OCI-LY3 (cell line): ENCODE data around the gene CAMK1.

ENCODE experiments used
- H2AFZ ChIP-seq: fragments of 200-600, 300-600 bp; shearing (Covaris generic); 2 replicates; pipeline ENCODE4 v1.6.0; 2014; ENCODE audit warnings: antibody characterized with exemption, low read depth, low read length
- H3K27ac ChIP-seq: fragments of 200-600, 300-600 bp; sonication (generic); 2 replicates; pipeline ENCODE4 v1.5.1; 2014; ENCODE audit warnings: mild to moderate bottlenecking, low read length, moderate library complexity, mixed read lengths
- H3K27me3 ChIP-seq: fragments of 200-600, 300-600 bp; sonication (generic); 2 replicates; pipeline ENCODE4 v1.6.1; 2014; ENCODE audit warnings: low read depth, low read length, mixed read lengths
- H3K36me3 ChIP-seq: fragments of 200-600, 300-600 bp; sonication (generic); replicated peaks from 2 replicates; pipeline ENCODE3; 2014; ENCODE audit warnings: low read depth, low read length, mixed read lengths
- H3K4me1 ChIP-seq: fragments of 300-600, 200-600 bp; sonication (generic); 2 replicates; pipeline ENCODE4 v1.6.1; 2014; ENCODE audit warnings: low read length, mixed read lengths
- H3K4me2 ChIP-seq: fragments of 200-600, 300-600 bp; sonication (generic); 2 replicates; pipeline ENCODE4 v1.6.1; 2014; ENCODE audit warnings: low read length, mixed read lengths
- H3K4me3 ChIP-seq: fragments of 300-600, 200-600 bp; sonication (generic); 2 replicates; pipeline ENCODE4 v1.5.1; 2014; ENCODE audit warnings: antibody characterized with exemption, mild to moderate bottlenecking, low read length, moderate library complexity
- H3K79me2 ChIP-seq: fragments of 300-600, 200-600 bp; shearing (Covaris generic); 2 replicates; pipeline ENCODE4 v1.6.1; 2014; ENCODE audit warnings: mild to moderate bottlenecking, low read length, mixed read lengths
- H3K9ac ChIP-seq: fragments of 300-600, 200-600 bp; shearing (Covaris generic); 2 replicates; pipeline ENCODE4 v1.6.0; 2014; ENCODE audit warnings: mild to moderate bottlenecking, low read length, moderate library complexity
- H3K9me3 ChIP-seq: fragments of 200-600, 300-600 bp; shearing (Covaris generic); 2 replicates; pipeline ENCODE4 v1.6.1; 2014; ENCODE audit warnings: low read length, mixed read lengths; ENCODE audit not compliant: insufficient read depth
- H4K20me1 ChIP-seq: fragments of 200-600, 300-600 bp; sonication (generic); 2 replicates; pipeline ENCODE4 v1.6.1; 2016; ENCODE audit warnings: low read length, mixed read lengths; ENCODE audit not compliant: insufficient read depth
- CTCF ChIP-seq: fragments of 200-600, 300-600 bp; sonication (generic); IDR thresholded peaks from 2 replicates; pipeline ENCODE4 v1.5.1; 2014; ENCODE audit warnings: antibody characterized with exemption, low read length, low read depth
- EZH2phosphoT487 ChIP-seq: fragments of 200-600 bp; shearing (Covaris generic); IDR thresholded peaks from 2 replicates; pipeline ENCODE4 v1.6.1; 2018; ENCODE audit warnings: antibody characterized with exemption, mixed run types, low read depth

Gene CAMK1

GRCh38 chr3:9757427-9757826 lies 12.3 kb downstream of the CAMK1 start:
- Histone ChIP-seq H3K27ac (no peak overlapping the region), H4K20me1 (no peaks in the 10 kb centered on the region), H3K79me2 (no peaks in the 10 kb centered on the region), H3K9me3 (no peaks in the 10 kb centered on the region), H3K4me1 (no peaks in the 10 kb centered on the region), H2AFZ (no peak overlapping the region), H3K27me3 (no peaks in the 10 kb centered on the region), H3K9ac (no peak overlapping the region), H3K4me3 (no peak overlapping the region), H3K4me2 (no peak overlapping the region), H3K36me3 (peaks cover 4% of the 10 kb centered on the region)
- TF ChIP-seq CTCF, result no peak
- no peak for TF ChIP-seq EZH2phosphoT487

DNA sequence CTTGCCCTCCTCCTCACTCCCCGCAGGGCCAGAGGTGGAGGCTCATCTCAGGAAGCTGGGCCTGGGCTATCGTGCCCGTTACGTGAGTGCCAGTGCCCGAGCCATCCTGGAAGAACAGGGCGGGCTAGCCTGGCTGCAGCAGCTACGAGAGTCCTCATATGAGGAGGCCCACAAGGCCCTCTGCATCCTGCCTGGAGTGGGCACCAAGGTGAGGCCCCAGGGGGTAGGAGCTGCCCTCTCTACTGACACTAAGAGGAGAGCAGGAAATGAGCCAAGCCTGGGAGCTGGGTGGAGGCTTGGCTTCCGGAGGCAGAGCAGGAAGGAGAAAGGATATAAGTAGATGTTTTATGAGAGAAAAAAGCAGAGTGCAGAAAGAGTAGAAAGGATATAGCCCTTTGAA lies 15.1 kb downstream of the CAMK1 start:
- Histone ChIP-seq H3K9me3 (no peaks in the 10 kb centered on the region), H3K4me2 (no peak overlapping the region), H3K4me3 (no peak overlapping the region), H3K27me3 (no peaks in the 10 kb centered on the region), H3K27ac (no peak overlapping the region), H3K36me3 (peaks cover 9% of the 10 kb centered on the region), H3K4me1 (peaks cover 8% of the 10 kb centered on the region), H2AFZ (no peak overlapping the region), H3K79me2 (peaks cover 15% of the 10 kb centered on the region), H3K9ac (no peak overlapping the region), H4K20me1 (no peaks in the 10 kb centered on the region)
- TF ChIP-seq EZH2phosphoT487 (no peak), CTCF (no peak)

GRCh38 chr3:9750556-9751411 lies 19.0 kb downstream of the CAMK1 start:
- Histone ChIP-seq H3K27ac (peak overlapping the region; percentile 72), H3K4me1 (peaks cover 13% of the 10 kb centered on the region)

More at GRCh38 chr3:9750556-9751411, 19.0 kb downstream of the CAMK1 start:
- Histone ChIP-seq H3K9ac (peak overlapping the region; percentile 65), H3K4me3 (peak overlapping the region; percentile 94), H3K79me2 (peaks cover 15% of the 10 kb centered on the region), H3K36me3 (peaks cover 27% of the 10 kb centered on the region), H2AFZ (peak overlapping the region; percentile 66; the same call in 1 of the 2 replicates), H3K27me3 (no peaks in the 10 kb centered on the region), H3K4me2 (peak overlapping the region; percentile 92), H4K20me1 (no peaks in the 10 kb centered on the region), H3K9me3 (no peaks in the 10 kb centered on the region)
- TF ChIP-seq CTCF, result no peak
- TF ChIP-seq EZH2phosphoT487, result no peak
